ENCODE data around the gene AOC3.

Gene AOC3, protein sequence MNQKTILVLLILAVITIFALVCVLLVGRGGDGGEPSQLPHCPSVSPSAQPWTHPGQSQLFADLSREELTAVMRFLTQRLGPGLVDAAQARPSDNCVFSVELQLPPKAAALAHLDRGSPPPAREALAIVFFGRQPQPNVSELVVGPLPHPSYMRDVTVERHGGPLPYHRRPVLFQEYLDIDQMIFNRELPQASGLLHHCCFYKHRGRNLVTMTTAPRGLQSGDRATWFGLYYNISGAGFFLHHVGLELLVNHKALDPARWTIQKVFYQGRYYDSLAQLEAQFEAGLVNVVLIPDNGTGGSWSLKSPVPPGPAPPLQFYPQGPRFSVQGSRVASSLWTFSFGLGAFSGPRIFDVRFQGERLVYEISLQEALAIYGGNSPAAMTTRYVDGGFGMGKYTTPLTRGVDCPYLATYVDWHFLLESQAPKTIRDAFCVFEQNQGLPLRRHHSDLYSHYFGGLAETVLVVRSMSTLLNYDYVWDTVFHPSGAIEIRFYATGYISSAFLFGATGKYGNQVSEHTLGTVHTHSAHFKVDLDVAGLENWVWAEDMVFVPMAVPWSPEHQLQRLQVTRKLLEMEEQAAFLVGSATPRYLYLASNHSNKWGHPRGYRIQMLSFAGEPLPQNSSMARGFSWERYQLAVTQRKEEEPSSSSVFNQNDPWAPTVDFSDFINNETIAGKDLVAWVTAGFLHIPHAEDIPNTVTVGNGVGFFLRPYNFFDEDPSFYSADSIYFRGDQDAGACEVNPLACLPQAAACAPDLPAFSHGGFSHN

DNA sequence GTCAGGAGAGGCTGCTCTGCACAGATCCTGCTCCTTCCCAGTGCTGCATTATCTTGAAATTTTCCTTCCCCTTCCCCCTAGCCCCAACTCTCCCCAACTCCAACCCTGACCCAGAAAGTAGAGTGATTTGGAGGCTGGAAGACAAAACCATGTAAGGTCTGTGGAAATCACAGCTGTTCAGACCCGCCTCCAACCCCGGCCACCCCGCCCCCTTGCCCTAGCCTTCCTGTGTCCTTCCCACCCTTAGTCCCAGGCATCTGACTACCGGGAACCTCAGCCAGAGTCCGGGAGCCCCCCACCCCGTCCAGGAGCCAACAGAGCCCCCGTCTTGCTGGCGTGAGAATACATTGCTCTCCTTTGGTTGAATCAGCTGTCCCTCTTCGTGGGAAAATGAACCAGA is at the start of gene AOC3:
Gene AOC3 (plus strand): TSS at position 246 of the 400 bp plus-strand sequence. CDS start 145 bp downstream, at position 391.
- no peak for DNase-seq

- no peak for DNase-seq
Observed at GRCh38 chr17:42803074-42803883, 47.7 kb upstream of the AOC3 start.

- no peak for DNase-seq
Observed at GRCh38 chr17:42804918-42805367, 46.1 kb upstream of the AOC3 start.

DNA sequence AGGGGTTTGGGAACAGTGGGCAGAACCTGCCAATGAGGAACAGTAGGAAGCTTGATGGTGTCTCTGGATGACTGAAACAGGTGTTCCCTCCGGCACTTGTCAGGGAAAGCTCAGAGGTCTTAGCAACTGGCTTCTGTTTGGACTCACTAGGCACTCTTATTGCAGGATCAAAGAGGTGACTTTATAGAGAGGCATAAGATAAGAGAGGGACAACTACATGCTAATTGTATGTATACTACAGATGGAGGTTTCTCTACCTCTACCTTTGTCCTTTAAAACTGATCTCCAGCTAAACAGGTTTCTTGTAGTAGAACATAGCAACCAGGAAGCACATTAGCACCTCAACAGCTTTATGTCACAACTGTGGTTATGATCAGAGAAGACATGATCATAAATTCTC is 44.8 kb upstream of the AOC3 start:
- DNase-seq: no peak

GRCh38 chr17:42809250-42809649 is 41.7 kb upstream of the AOC3 start:
- no peak for DNase-seq

GRCh38 chr17:42814633-42815399 is 36.2 kb upstream of the AOC3 start:
- no peak for DNase-seq

DNA sequence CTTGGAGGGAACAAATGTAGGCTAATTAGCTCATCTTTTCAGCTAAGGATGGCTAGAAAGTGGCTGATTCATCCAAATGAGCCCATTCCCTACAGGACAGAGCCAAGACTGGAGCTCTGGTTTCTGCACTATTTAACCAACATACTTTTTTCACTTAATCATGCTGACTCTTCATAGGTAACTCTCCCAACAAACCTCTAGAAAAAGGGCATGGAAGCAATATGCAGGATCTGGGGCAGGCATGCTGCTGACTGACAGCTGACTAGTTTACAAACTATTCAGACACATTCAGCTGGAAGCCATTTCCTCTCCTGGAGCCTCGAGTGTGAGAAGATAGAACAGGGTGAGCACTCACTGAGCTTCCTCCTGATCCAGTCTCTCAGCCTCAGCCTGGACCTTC is 33.1 kb upstream of the AOC3 start:
- DNase-seq: no peak

DNA sequence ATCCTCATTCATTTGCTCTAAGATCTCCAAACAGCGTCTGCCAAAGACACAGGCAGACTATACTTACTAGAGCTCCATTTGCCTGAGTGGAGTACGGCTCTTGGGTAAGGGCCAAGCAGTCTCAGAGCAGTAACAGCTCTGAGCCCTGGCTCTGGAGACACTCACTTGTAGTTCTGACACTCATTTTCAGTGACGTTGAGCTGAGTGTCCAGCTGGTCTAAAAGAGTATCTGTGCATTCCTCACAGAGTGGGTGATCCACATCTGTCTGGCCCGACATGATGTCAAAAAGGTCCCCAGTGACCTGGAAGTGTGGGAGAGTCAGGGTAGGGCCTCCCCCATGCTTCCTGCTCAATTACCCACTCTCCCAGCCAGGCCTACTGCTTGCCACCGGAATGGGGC is 32.6 kb upstream of the AOC3 start:
- DNase-seq: no peak

DNA sequence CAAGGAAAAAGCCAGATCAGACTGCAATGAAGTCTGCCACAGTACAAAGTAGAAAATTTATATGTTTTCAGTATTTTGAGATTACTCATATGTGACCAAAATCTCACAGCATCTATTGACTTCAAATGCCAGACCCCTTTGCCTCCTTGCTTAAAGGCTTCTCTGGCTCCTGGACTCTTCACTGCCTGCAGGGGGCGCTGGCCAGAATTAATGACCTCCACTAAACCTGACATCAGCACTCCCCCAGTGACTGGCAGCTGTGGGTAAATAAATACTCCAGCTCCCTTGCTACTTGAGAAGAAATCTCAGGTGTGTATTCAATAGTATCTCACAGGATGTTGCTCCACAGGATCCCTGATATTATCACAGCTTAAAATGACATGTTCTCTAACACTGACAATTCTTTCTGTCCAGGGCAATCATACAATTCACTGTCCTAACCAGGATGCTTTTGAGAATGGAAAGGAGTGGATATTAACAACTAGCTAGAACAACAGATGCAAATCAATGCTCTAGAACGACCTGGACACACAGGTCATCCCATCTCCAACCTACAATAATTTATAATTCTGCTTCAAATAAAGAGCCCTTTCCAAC is 31.0 kb upstream of the AOC3 start:
- DNase-seq: peak; percentile 69

- DNase-seq: no peak
Observed at GRCh38 chr17:42821176-42821575, 29.8 kb upstream of the AOC3 start.

- DNase-seq: no peak
Observed at GRCh38 chr17:42827472-42827871, 23.5 kb upstream of the AOC3 start.

- no peak for DNase-seq
Observed at GRCh38 chr17:42830971-42831370, 20.0 kb upstream of the AOC3 start.

DNA sequence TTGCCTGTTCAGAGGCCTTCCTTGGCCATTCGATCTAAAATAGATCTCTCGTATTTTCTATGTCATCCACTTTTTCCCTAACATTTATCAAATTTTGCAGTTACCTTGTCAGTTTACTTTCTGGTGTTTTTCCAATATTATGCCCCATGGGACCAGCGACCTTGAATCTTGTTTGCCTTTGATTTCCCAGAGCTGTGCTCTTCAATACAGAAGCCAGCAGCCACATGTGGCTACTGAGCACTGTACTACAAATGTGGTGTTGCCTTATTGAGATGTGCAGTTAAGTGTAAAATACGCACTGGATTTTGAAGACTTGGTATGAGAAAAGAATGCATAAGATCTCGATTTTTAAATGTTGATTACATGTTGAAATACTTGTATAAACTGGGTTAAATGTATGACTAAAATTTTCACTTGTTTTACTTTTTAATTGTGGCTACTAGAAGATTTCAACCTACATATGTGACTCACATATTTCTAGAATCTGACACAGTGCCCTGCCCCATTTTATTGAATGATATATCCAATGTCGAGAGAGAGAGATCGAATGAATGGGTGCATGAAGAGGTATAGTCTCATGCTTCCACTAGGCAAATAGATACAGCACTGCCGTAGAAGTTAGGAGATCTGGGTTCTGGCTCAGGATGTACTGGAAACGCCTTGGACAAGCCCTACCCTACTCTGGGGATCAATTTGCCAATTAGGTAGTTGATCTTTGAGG is 18.6 kb upstream of the AOC3 start:
- DNase-seq: no peak

DNA sequence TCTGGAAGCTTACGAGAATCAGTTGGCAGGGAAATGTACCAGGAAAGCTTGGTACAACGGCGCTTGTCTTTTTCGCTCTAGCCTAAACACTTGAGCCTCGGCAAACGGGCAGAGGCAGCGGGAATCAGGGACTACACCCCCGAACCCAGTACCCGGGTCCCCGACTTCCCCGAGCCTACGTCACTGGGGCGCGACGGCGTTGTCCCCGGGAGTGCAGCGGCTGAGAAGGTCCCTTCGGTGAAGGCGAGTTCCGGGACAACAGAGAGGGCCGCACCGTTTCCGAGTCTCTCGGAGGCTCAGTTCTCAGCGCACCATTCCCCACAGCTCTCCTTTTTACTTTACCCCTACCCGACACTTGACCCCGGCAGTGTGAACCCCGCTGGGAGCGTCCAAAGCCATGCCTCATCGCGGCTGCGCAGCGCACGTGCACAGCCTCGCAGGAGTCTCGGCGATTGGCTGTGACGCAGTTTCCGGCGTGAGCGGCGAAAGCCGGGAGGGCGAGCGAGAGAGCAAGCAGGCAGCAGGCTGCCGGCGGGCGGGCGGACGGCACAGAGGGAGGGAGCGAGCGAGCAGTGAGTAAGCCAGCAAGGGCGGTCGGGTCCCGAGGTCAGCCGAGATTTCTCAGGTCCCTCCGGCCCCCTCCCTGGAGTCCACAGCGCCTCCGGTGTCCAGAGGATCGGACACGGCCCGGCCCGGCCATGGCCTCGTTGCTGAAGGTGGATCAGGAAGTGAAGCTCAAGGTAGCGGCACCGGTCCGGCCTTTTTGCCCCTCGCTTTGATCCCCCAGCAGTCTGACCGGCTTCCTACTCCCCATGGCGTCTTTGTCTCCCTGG is 17.8 kb upstream of the AOC3 start, which contains the start of gene PSME3:
Gene PSME3 (plus strand): TSS at position 464 of the 833 bp plus-strand sequence. CDS start 235 bp downstream, at position 699.
- peak; percentile 97 for DNase-seq

- no peak for DNase-seq
Observed at GRCh38 chr17:42833767-42834422, 17.1 kb upstream of the AOC3 start.

- DNase-seq: no peak
Observed at GRCh38 chr17:42835732-42836131, 15.3 kb upstream of the AOC3 start.

DNA sequence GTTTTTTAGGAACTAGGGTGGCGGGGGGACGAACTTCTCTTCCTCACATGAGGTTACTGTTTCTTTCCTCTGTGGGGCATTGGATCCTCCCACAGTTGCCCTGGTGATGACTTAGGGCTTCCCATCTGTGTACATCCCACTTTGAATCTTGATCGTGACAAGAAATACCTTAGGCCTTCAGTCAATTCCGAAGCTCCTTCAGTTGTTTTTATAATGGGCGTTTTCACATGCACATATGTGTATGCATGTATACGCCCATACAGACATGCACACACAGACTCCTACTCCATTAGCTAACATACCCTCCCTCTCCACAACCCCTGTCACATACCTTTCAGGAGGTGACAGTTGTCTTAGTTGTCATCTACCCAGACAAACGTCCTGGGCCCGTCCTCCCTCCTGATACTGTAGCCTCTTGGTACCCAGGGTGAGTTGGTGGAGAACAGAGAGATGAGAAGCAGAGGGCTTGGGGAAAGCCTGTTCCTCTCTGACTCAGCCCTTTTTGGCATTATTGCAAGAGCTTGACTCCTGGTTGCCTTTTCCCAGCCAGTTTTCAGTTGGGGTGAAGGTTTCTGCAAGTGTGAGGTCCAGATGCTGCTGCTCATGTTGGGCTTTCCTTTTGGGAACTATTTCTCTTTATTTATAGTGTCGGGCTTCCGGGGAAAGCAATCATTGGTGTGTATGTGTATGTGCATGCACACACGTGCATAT is 8.9 kb upstream of the AOC3 start:
- DNase-seq: no peak

DNA sequence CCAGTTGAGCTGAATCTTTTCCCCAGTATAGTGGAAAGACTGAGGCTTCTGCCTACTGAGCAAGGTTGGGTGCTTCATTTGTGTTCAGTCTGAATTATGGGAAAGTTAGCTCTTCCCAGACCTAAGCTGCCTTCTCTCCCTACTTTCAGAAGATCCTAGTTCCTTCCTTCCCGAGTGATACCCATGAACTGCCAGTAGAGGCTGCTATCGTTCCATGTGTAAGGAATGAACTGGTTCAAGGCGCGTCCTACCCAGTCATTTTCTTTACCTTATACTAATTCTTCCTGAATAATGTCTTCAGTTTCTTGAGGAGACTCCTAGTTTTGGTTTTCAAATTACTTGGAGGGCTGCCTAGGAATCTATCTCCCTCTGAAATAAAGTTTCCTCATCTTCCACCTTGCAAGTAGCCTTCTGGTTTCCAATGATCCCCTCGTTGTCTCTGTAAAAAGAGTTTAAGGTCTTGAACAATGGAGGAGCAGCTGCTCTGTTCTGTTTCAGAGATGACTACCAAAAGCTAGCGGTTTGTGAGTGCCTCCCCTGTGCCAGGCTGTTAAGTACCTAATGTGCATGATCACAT is 7.6 kb upstream of the AOC3 start:
- DNase-seq: peak; percentile 88

DNA sequence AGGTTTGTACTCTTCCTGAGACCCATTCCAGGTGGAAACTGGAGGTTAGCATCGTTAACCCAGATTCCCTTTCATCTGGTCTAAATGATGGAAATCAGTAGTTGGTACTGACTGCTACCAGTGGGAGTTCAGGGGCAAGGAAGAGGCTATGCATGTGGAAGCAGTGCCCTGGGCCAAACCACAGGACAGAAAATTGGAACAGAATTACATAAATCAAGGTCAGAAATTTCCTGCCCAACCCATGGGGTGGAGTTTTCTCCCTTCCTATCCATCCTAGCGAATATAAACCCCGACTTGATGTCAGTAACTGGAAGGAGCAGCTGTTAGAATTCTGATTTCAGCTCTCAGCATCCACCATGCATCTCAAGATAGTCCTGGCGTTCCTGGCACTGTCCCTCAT is 6.7 kb upstream of the AOC3 start, which contains the start of gene AOC2:
Gene AOC2 (plus strand): TSS at position 310 of the 400 bp plus-strand sequence. CDS start 47 bp downstream, at position 357.
- DNase-seq: no peak

Data from eye (tissue), 1 donor.